22Rv1 (cell line): ENCODE measurements around the gene MAPK1.
"Not testable (repeated sequence)": the region's sequence is repeated elsewhere in the genome, so short reads cannot be mapped to it uniquely, and the experiment has no call there.

Source experiments
- H3K27ac ChIP-seq: fragments of 450-650 bp; 2 replicates; pipeline ENCODE4 v1.5.1; 2017
- ZFX ChIP-seq: fragments of 450-650 bp; IDR thresholded peaks from 2 replicates; pipeline ENCODE4 v1.6.1; 2017; ENCODE audit warnings: antibody characterized with exemption, borderline replicate concordance
- TF ChIP-seq, protein P1 (sequence below): fragments of 450-650 bp; IDR thresholded peaks from 2 replicates; pipeline ENCODE4 v1.5.1; 2017; ENCODE audit warnings: mild to moderate bottlenecking

MAPK1 gene

DNA sequence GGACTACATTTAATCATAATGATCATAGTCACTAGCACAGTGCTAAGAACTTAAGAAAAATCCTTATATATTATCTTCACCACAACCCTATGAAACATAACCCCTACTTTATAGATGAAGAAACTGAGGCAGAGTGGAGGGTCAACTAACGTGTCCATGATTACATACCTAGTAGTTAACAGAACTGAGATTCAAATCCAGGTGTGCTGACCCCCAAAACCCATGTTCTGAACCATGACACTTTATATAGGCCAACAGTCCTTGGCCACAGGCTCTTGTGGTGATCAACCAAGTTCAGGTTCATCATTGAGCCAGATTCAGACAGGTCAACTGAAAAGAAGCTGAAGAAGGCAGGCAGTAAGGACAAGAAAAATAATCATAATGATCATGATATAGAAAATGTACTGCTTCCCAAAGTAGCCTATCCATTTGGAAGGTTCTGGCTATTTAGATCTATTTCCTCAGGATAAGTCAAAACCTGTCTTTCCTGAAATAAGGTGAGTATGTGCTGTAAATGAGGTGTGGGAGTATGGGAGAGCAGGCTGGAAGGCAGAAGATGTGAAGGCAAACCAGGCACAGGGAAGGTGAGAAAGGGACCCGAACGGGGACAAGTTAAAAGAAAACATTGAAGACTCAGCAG is 39.7 kb downstream of the MAPK1 start:
- H3K27ac ChIP-seq: no peak overlapping the region
- TF ChIP-seq, protein P1, sequence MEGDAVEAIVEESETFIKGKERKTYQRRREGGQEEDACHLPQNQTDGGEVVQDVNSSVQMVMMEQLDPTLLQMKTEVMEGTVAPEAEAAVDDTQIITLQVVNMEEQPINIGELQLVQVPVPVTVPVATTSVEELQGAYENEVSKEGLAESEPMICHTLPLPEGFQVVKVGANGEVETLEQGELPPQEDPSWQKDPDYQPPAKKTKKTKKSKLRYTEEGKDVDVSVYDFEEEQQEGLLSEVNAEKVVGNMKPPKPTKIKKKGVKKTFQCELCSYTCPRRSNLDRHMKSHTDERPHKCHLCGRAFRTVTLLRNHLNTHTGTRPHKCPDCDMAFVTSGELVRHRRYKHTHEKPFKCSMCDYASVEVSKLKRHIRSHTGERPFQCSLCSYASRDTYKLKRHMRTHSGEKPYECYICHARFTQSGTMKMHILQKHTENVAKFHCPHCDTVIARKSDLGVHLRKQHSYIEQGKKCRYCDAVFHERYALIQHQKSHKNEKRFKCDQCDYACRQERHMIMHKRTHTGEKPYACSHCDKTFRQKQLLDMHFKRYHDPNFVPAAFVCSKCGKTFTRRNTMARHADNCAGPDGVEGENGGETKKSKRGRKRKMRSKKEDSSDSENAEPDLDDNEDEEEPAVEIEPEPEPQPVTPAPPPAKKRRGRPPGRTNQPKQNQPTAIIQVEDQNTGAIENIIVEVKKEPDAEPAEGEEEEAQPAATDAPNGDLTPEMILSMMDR: no peak

DNA sequence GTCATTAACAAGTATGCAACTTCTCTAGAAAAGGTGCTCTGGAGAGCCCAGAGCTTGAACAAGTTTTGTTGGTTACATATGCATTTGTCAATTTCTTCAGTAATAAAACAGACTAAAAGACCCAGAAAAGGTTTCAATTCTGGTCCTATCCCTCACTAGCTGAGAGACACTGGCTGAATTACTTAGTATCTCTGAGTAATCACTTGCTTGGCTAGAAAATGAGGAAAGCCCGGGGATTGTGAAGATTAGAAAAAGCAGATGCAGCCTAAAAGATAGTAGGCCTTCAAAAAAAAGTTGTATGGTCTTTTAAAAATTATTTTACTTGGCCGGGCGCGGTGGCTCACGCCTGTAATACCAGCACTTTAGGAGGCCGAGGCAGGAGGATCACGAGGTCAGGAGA is 41.2 kb downstream of the MAPK1 start:
- TF ChIP-seq, protein P1: no peak
- TF ChIP-seq ZFX: no peak
- H3K27ac ChIP-seq: no peak overlapping the region

DNA sequence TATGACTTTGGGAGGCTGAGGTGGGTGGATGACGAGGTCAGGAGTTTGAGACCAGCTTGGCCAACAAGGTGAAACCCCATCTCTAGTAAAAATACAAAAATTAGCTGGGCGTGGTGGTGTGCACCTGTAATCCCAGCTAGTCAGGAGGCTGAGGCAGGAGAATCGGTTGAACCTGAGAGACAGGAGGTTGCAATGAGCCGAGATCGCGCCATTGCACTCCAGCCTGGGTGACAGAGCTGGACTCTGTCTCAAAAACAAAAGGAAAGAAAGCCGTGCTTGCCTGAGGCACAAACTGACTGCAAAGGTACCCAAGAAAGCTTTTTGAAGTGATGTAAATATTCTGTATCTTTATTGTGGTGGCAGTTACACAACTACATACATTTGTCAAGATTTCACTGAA is 42.5 kb downstream of the MAPK1 start:
- not testable (repeated sequence) for H3K27ac ChIP-seq

DNA sequence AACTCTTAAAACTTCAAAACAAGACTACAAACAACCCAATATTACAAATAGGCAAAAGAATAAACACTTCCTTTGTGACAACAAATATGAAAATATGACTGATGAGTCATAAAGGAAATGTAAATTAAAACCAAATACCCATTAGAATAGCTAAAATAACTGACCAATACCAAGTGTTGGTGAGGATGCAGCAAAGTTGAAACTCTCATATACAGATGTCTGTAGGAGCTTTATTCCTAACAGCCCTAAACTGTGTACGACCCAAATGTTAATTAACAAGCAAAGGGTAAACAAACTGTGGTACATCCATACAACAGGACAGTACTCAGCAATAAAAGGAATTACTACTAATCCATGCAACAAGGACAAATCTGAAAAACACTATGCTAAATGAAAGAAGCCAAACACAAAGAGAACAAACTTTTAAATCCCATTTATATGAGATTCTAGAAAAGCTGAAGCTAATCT is 43.0 kb downstream of the MAPK1 start:
- TF ChIP-seq ZFX: no peak
- no peak overlapping the region; the same call in 1 of the 2 replicates for H3K27ac ChIP-seq

DNA sequence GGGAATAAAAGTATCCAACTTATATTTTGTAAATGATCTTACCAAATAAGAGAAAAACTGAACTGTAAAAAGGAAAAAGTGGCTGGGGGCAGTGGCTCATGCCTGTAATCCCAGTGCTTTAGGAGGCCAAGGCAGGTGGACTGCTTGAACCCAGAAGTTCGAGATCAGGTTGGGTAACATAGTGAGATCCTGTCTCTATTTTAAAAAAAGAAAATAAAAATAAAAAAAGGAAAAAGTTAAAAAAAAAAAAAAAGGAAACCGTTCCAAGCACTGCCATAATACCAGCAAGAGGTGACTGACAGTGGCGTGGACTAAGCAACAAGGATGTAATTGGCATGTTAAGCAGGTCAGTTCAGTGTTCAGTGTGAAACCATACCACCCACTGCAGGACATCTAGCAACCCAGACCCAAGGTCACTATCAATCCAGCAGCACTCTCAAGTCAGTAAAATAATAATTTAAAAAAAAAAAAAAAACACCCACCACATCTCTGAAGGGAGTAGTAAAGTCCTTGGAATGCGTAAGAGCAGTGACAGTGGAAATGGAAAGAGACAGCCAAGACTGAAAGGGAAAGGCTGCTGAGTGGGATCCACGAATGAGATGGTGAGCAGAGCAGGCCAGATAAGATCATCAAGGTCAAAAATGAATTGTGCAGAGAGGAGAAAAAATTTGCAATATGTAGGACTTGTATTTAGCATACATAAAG is 43.6 kb downstream of the MAPK1 start:
- no peak for TF ChIP-seq ZFX
- TF ChIP-seq, protein P1: no peak
- H3K27ac ChIP-seq: no peak overlapping the region; the same call in 1 of the 2 replicates

DNA sequence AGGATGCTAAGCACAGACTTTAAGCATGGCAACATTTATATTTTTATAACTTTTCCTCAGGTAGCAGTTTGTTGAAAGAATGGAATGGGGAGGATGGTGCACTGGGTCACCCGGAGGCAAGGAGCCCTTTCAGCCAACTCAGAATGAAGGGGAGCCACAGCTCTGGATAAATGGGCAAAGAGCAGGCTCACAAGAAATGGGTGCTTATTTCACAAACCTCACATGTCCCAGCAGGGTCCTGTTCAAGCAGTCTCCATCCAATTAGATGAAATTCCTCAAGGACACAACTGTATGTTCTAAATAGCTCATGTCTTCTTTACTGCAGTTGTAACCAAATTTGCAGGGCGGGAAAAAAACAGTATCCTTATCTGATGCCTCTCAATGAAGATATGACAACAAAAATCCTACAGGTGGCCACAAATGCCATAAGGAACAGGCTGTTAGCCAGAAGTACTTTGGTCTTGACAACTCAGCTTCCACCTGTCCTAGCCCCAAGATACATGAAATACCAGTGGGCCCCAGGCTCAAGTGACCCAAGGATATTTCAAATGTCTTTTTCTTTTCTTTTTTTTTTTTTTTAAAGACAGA is 48.2 kb downstream of the MAPK1 start:
- H3K27ac ChIP-seq: no peak overlapping the region
- TF ChIP-seq ZFX: no peak
- TF ChIP-seq, protein P1: no peak

DNA sequence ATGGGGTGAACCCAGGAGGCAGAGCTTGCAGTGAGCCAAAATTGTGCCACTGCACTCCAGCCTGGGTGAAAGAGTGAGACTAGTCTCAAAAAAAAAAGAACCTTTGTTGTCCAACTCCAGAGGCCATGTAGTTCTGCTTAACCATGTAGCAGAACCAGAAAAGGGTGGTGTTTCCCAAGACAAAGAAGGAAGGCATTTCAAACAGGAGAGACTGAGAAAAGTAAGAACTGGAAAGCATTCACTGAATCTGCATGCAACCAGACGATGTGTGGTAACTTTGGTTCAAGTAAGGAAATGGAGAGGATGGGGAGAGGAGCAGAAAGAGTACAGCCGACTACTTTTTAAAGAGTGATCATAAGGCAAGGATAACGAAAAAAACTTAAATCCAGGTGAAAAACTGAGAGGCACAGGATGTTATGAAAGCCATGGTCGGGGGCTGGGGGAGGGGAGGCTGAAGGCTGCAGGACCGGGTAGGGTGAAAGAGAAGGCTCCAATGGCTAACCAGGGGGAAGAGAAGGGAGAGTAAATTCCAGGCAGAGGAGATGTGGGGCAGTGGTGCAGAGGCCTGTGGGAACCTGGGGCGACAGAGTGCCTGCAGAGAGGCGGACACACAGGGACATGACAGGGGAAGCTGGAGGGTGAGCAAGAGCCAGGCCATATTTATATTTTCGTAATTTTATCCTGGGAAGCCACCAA is 48.8 kb downstream of the MAPK1 start:
- TF ChIP-seq, protein P1: no peak
- TF ChIP-seq ZFX: no peak

DNA sequence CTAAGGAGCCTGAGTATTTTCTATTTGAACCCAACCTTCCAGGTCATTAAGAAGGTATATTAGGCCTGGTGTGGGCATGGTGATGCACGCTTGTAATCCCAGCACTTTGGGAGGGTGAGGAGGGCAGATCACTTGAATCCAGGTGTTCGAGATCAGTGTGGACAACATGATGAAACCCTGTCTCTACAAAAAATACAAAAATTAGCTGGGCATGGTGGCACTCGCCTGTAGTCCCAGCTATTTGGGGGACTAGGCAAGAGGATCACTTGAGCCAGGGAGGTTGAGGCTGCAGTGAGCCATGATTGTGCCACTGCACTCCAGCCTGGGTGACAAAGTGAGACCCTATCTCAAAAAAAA is 50.0 kb downstream of the MAPK1 start:
- not testable (repeated sequence) for H3K27ac ChIP-seq

More for the DNA sequence above, 48.8 kb downstream of the MAPK1 start:
- H3K27ac ChIP-seq: no peak overlapping the region
